Measurements from ENCODE around the gene GMDS. TPM values are rescaled to one million over a fixed set of nuclear protein-coding genes. Genes with fewer than 3 reads are reported as not detected.

The GMDS gene
- total and polyA plus RNA-seq, 4 donors, result 7.3 to 28.3 (median 16.1) TPM

DNA sequence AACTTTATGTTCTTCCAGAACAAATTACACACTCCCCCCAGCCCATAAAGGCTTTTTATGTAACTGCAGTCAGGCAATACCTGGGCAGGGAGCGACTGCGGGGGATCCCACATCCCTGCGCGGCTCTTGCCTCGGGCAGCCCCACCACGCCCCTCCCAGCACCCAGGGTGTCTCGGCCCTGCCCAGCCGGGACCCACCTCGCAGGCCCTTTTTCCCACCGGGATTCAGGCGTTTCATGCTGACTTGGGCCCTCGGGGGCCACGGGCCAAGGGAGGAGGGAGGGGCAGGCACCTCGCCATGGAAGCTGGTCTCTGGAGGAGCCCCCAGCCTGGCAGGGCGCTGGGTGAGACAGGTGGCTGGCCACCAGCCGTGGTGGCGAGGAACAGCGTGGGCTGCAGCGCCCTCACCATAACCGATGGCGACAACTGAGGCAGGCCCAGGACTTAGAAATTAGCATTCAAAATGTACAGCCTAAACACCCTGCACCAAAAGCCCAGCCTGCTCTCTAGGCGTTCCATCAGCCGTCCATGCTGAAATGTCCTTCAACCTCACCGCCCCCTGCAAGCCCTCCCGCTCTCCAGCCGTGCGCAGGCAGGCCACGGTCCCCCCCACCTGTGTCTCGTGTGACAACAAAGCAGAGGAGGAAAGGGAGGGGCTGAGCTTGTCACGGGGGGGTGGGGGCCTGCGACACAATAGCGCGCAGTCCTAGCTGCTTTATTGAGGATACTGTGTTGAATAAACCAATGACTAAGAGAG lies 650.8 kb downstream of the GMDS start:
- ATAC-seq (ENCODE audit: insufficient read depth, low FRiP score), result no peak
- Histone ChIP-seq H3K9ac (ENCODE audit: insufficient read depth in 1 of 2, low read length in 2 of 2) (no peak overlapping the region), H3K27ac (ENCODE audit: low read depth in 1 of 2, low read length in 1 of 2) (no peak overlapping the region), H3K4me1 (ENCODE audit: control insufficient read depth in 5 of 5, insufficient read depth in 5 of 5, low read length in 5 of 5) (peaks cover 0 to 9% (median 2%) of the 10 kb centered on the region in 5 donors), H3K27me3 (ENCODE audit: control insufficient read depth in 3 of 3, insufficient read depth in 3 of 3, low read length in 2 of 3) (peaks cover 5 to 51% (median 48%) of the 10 kb centered on the region in 3 donors), H3K9me3 (ENCODE audit: control insufficient read depth in 4 of 4, insufficient read depth in 3 of 4, low read length in 3 of 4) (no peaks in the 10 kb centered on the region), H3K4me3 (no peak overlapping the region), H3K36me3 (ENCODE audit: control insufficient read depth in 4 of 4, insufficient read depth in 4 of 4, low read length in 4 of 4) (no peaks in the 10 kb centered on the region)
- 73 to 83% methylated on average over 33 of the region's 33 CpGs for WGBS, 2 donors
- DNase-seq, result no peak
- TF ChIP-seq, protein P1, sequence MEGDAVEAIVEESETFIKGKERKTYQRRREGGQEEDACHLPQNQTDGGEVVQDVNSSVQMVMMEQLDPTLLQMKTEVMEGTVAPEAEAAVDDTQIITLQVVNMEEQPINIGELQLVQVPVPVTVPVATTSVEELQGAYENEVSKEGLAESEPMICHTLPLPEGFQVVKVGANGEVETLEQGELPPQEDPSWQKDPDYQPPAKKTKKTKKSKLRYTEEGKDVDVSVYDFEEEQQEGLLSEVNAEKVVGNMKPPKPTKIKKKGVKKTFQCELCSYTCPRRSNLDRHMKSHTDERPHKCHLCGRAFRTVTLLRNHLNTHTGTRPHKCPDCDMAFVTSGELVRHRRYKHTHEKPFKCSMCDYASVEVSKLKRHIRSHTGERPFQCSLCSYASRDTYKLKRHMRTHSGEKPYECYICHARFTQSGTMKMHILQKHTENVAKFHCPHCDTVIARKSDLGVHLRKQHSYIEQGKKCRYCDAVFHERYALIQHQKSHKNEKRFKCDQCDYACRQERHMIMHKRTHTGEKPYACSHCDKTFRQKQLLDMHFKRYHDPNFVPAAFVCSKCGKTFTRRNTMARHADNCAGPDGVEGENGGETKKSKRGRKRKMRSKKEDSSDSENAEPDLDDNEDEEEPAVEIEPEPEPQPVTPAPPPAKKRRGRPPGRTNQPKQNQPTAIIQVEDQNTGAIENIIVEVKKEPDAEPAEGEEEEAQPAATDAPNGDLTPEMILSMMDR (IDR thresholded peaks at IDR 0.05; ENCODE audit: control extremely low read depth, extremely low read depth), result no peak

DNA sequence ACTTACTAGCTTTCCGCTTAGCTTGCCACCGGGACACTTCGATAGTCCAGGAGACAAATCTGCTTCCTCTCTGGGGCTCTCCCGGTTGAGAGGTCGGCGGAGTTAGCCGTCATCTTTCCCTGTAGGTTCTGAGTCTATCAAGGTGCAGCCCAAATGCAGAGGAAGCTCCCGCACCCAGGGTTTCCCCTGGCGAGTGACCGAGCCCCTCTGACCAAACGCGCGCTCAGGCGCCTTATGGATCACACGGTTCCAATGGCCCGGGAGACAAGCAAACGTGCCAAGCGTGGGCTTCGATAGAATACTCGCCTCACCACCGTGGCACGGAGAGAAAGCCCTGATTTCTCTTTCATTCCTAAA lies 651.5 kb downstream of the GMDS start:
- Histone ChIP-seq H3K27ac (ENCODE audit: low read depth in 1 of 2, low read length in 1 of 2) (no peak overlapping the region), H3K36me3 (ENCODE audit: control insufficient read depth in 4 of 4, insufficient read depth in 4 of 4, low read length in 4 of 4) (no peaks in the 10 kb centered on the region), H3K27me3 (ENCODE audit: control insufficient read depth in 3 of 3, insufficient read depth in 3 of 3, low read length in 2 of 3) (peaks cover 3 to 44% (median 43%) of the 10 kb centered on the region in 3 donors), H3K4me1 (ENCODE audit: control insufficient read depth in 5 of 5, insufficient read depth in 5 of 5, low read length in 5 of 5) (peaks cover 0 to 9% (median 2%) of the 10 kb centered on the region in 5 donors), H3K4me3 (no peak overlapping the region), H3K9me3 (ENCODE audit: control insufficient read depth in 4 of 4, insufficient read depth in 3 of 4, low read length in 3 of 4) (no peaks in the 10 kb centered on the region), H3K9ac (ENCODE audit: insufficient read depth in 1 of 2, low read length in 2 of 2) (no peak overlapping the region)
- DNase-seq (no peak), ATAC-seq (ENCODE audit: insufficient read depth, low FRiP score) (no peak)
- 67 to 85% methylated on average over 22 of the region's 22 CpGs for WGBS, 2 donors
- TF ChIP-seq, protein P1 (IDR thresholded peaks at IDR 0.05; ENCODE audit: control extremely low read depth, extremely low read depth), result no peak

DNA sequence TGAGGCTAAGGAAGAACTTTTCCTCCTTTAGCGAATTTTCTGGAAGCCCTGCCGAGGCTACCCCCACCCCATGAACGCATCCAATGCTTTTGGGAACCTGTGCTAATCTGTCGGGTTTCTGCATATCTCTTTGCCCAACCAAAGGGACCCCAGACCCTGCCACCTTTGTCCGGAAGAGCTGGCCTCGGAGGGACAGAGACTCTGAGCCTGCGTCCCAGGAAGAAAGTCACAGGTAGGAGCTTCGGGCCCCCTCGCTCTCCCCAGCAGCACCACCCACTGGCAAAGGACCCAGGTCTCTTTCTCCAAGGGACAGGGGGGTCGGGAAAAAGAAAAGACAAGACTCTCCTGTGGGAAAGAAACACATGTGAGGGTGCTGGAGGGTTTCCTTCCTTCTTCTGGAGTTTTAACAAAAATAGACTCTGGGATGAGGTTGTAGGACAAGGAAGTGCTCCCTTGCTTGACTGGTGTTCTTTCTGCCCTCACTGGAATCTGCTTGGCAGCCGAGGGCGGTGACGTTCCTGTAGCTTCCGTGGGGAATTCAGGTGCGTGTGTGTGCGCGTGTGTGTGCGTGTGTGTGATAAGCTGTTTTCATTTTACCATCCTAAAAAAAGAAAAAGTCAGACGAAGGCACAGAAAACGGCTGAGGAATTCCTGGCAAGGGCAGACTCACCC lies 652.0 kb downstream of the GMDS start:
- H3K4me3 ChIP-seq, result no peak overlapping the region
- peaks cover 0 to 9% (median 2%) of the 10 kb centered on the region in 5 donors for H3K4me1 ChIP-seq (ENCODE audit: control insufficient read depth in 5 of 5, insufficient read depth in 5 of 5, low read length in 5 of 5)
- no peak overlapping the region for H3K27ac ChIP-seq (ENCODE audit: low read depth in 1 of 2, low read length in 1 of 2)
- no peaks in the 10 kb centered on the region for H3K9me3 ChIP-seq (ENCODE audit: control insufficient read depth in 4 of 4, insufficient read depth in 3 of 4, low read length in 3 of 4)
- TF ChIP-seq, protein P1 (IDR thresholded peaks at IDR 0.05; ENCODE audit: control extremely low read depth, extremely low read depth), result no peak
- H3K27me3 ChIP-seq (ENCODE audit: control insufficient read depth in 3 of 3, insufficient read depth in 3 of 3, low read length in 2 of 3), result peaks cover 0 to 39% (median 38%) of the 10 kb centered on the region in 3 donors
- no peaks in the 10 kb centered on the region for H3K36me3 ChIP-seq (ENCODE audit: control insufficient read depth in 4 of 4, insufficient read depth in 4 of 4, low read length in 4 of 4)
- 58 to 72% methylated on average over 20 of the region's 20 CpGs for WGBS, 2 donors
- ATAC-seq (ENCODE audit: insufficient read depth, low FRiP score) (no peak), DNase-seq (no peak)
- no peak overlapping the region for H3K9ac ChIP-seq (ENCODE audit: insufficient read depth in 1 of 2, low read length in 2 of 2)

Data from lung (tissue), 12 donors.